Activated CD8-positive, alpha-beta memory T cell treated with anti-CD3 and anti-CD28 coated beads, Interleukin-2, amount 50 U/mL, for 24 hours (primary cell): ENCODE data around the gene DDX39A.
"Not testable (repeated sequence)": the region's sequence is repeated elsewhere in the genome, so short reads cannot be mapped to it uniquely, and the experiment has no call there.

ENCODE experiments used
- DNase-seq: peaks from one replicate; pipeline ENCODE4 v3.0.0-alpha.2; 2020; ENCODE audit errors: extremely low read depth

The DDX39A gene

GRCh38 chr19:14385492-14385891, 33.6 kb downstream of the DDX39A start:
- DNase-seq = no peak

- no peak for DNase-seq
Measured at GRCh38 chr19:14383661-14384555, 35.2 kb downstream of the DDX39A start.

DNA sequence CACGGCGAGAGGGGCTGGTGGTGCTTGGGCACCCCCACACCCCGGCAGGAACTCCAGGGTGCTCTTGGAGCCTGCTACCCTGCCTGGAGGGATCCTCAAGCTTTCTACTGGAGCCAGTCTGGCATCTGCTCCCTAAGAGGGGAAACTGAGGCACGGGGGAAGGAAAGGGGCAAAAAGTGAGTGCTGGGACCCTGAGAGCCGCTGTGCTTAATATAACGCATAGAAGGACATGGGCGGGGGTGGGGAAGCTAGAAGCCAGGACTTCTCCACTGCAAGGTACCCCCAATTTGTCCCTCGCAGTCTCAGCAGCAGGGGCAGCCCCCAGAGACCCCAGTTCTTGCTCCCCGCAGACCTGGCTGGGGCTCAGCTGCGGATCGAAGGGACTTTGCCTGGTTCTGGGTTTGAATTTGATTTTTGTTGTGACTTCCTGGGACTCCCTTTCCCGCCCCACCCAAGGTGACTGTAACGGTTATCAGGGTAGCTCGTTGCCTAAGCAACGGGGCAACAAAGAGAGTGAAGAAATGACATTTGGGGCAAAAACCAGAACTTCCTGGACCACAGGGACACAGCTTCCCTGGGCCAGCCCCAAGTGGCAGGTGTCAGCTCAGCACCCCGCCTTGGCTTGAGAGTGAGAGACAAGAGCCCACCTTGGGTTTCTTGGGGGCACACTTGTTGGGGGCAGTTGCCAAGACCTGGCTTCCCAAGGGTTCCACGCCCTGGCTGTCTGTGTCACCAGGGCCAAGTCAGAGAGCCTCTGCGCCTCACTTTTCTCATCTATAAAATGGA, 37.3 kb downstream of the DDX39A start:
- DNase-seq = no peak

- DNase-seq = no peak
Measured at GRCh38 chr19:14379294-14380065, 39.7 kb downstream of the DDX39A start.

GRCh38 chr19:14378890-14379289, 40.3 kb downstream of the DDX39A start:
- no peak for DNase-seq

- DNase-seq = no peak
Measured at GRCh38 chr19:14377883-14378328, 41.2 kb downstream of the DDX39A start.

DNA sequence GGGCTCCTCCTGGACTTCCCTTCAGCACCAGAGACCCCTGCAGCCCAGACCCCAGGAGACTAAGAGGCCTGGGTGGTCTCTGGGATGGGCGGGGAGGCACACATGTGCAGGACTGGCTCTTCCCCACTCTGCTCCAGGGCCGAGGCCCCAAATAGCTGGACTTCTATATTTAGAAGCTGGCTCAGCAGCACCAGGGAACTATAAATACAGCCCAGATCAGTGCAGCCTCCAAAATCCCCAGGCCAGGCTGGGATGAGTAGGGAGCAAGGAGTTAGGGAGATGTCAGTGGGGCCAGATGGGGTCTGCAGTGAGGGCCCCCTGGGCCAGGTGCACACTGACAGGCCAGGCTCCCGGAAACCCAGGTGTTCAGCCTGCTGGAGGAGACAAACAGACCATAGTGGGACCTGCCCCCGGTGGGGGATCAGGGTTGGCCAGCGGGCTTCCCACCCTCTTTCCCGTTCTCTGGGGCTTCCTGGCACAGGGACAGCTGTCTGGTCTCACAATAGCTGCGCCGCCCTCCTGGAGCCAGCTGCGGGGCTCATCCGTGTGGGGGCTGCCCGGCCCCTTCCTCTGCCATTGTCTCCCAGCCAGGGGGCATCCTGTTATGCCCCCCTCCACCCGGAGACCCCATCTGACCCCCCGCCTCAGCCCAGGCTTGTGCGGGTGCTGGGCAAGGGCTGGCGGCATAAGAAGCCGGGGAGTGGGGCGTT, 43.4 kb downstream of the DDX39A start:
- DNase-seq = no peak

DNA sequence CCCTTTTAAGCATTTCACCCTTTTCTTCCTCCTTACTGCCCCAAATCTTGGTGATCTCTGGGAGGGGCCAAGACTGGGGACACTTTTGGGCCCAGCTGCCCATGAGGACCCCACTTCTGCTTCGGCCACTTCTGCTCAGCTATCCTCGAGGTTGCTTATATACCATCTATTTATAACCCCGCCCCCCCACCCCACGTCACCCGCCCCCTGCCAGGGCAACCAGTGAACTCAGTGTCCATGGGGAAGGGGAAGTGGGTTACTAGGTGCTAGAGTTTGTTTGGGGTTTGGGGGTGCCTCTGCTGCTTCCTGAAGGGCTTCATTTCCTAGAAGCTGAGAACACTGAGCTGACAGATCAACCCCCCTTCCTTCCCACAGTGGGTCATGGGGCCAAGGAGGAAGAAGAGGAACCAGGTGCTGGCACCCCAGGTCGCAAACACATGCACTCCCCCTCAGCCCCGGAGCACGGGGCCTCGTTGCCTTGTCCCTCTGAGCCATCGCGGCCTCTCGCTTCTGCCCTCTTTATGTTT, 44.0 kb downstream of the DDX39A start:
- DNase-seq = no peak

DNA sequence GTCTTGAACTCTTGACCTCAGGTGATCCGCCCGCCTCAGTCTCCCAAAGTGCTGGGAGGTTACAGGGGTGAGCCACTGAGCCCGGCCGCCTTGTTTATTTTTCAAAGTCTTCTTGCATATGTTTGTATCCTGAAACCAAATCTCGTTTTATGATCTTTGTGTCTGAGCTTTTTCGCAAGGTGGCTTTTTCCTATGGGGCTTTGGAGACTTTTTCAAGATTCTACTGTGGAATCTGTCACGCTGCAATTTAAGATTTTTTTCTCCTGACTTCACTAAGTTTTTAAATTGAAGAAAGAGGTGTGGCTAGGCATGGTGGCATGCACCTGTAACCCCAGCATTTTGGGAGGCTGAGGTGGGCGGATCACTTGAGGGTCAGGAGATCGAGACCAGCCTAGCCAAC, 44.8 kb downstream of the DDX39A start:
- DNase-seq = not testable (repeated sequence)

DNA sequence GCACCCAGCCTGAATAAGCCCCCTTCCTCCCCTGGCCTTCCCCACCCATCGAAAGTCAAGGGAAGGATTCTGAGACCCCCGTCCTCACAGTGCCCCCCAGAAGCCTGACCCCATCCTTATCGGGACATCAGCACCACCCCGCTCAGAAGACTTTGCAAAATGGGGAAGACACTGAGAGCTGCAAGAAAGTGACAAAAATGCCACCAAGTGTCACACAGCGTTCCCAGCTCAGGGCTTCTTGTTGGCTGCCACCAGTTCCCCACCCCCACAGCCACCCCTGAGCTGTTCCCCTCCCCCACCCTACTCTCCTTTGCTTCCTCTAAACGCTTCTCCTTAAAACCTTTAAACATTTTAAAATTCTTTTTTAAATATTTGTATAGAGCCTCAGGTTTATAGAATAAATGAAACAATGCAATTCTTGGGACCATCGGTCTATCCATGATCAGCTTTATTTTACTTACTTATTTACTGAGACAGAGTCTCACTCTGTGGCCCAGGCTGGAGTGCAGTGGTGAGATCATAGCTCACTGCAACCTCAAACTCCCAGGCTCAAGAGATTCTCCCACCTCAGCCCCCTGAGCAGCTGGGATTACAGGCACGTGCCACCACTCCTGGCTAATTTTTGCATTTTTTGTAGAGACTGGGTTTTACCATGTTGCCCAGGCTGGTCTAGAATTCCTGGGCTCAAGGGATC, 46.6 kb downstream of the DDX39A start:
- not testable (repeated sequence) for DNase-seq

- no peak for DNase-seq
Measured at GRCh38 chr19:14371301-14371821, 47.8 kb downstream of the DDX39A start.

- no peak for DNase-seq
Measured at GRCh38 chr19:14370940-14371280, 48.2 kb downstream of the DDX39A start.

DNA sequence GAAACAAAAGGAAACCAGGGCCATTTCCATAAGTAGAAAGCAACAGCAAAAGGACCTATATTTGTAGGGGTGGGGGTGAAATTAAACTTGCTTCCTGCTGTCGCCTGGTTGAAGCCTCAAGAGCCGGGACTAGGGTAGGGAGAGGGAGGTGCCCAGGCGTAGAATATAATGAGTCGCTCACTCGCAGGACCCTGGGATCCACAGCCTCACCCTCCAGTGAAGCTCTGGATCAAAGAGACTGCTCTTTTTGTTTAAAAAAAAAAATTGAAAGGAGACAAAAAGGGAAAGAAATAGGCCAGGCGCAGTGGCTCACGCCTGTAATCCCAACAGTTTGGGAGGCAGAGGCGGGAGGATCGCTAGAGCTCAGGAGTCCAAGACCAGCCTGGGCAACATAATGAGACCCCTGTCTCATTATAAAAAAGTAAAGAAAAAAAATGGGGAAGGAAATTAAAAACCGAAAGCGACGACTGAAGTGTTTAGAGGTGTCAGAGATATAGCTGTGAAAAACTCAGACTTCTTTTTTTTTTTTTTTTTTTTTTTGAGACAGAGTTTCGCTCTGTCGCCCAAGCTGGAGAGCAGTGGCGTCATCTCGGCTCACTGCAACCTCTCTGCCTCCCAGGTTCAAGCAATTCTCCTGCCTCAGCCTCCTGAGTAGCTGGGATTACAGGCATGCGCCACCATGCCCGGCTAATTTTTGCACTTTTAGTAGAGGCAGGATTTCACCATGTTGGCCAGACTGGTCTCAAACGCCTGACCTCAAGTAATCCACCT, 48.8 kb downstream of the DDX39A start:
- DNase-seq = no peak

- peak; percentile 74 for DNase-seq
Measured at GRCh38 chr19:14369399-14370168, 49.6 kb downstream of the DDX39A start.

DNA sequence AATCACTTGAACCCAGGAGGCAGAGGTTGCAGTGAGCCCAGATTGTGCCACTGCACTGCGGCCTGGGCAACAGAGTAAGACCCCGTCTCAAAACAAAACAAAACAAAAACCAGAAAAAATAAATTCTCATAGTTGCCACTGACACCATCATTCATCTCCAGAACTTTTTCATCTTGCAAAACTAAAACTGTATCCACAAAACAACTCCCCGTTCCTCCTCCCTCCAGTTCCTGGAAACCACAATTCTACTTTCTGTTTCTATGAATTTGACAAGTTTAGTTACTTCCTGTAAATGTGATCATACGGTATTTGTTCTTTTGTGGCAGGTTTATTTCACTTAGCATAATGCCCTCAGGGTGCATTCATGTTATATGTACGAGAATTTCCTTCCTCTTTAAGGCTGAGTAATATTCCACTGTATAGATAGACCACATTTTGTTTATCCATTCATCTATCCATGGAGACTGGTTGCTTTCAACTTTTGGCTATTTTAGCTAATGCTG, 51.1 kb downstream of the DDX39A start:
- DNase-seq = no peak

GRCh38 chr19:14367016-14367415, 52.1 kb downstream of the DDX39A start:
- DNase-seq = no peak

- DNase-seq = peak; percentile 68
Measured at GRCh38 chr19:14366529-14366928, 52.6 kb downstream of the DDX39A start.

- DNase-seq = not testable (repeated sequence)
Measured at GRCh38 chr19:14364098-14364443, 55.1 kb downstream of the DDX39A start.
